ENCODE measurements around the gene ABCG8. TPM values are rescaled to one million over a fixed set of nuclear protein-coding genes. Genes with fewer than 3 reads are reported as not detected.

ABCG8 gene
- total and polyA plus RNA-seq, 2 donors (not counting 3 experiments of a cell fraction or from before 2014, with no cell fraction given), result not detected

GRCh38 chr2:43841949-43842865 is 3.4 kb downstream of the ABCG8 start:
- BruUV-seq (replicated peaks), result no TSS peak
- FAIRE-seq, result no peak
- Histone ChIP-seq H3K4me3 (replicated peaks in 1 of 3; ENCODE audit: insufficient read depth in 1 of 3, low read depth in 1 of 3, low read length in 3 of 3) (no peak overlapping the region), H3K36me3 (ENCODE audit: control insufficient read depth in 2 of 2, extremely low read depth in 1 of 2, insufficient read depth in 2 of 2, low read length in 2 of 2) (no peaks in the 10 kb centered on the region), H3K9me1 (replicated peaks; ENCODE audit: control insufficient read depth, extremely low read depth, insufficient read depth, low read length) (no peaks in the 10 kb centered on the region), H2AFZ (ENCODE audit: low read depth, low read length) (no peak overlapping the region), H3K4me2 (ENCODE audit: insufficient read depth, low read length) (no peak overlapping the region), H4K20me1 (replicated peaks; ENCODE audit: control insufficient read depth, extremely low read depth, insufficient read depth, low read length) (no peaks in the 10 kb centered on the region), H3K27me3 (ENCODE audit: control insufficient read depth in 2 of 2, insufficient read depth in 2 of 2, low read length in 2 of 2) (peaks cover 7 to 8% of the 10 kb centered on the region in 2 experiments), H3K9ac (replicated peaks; ENCODE audit: extremely low read depth, insufficient read depth, low read length) (no peak overlapping the region), H3K9me3 (replicated peaks; ENCODE audit: control insufficient read depth, insufficient read depth, low read length) (no peaks in the 10 kb centered on the region), H3K4me1 (ENCODE audit: control insufficient read depth, extremely low read depth, insufficient read depth, low read length) (no peaks in the 10 kb centered on the region), H3K79me2 (ENCODE audit: control insufficient read depth, insufficient read depth, low read length) (no peaks in the 10 kb centered on the region), H3K27ac (ENCODE audit: insufficient read depth, low read depth, low read length) (no peak overlapping the region)
- no peak for DNase-seq (ENCODE audit: low read depth, low spot score)
- ChIA-PET CTCF (interaction anchor here (0.6 to 1.0 kb wide), 2 partner anchors 8 to 12 kb away, joined by 3 read pairs; no protein-coding TSS in a partner anchor), POLR2A (no interaction called here)
- dilution Hi-C loops (cut with MboI; ENCODE audit: extremely low pct_ligation_motif_present, low sequenced_read_pairs), result no loop called here
- TF ChIP-seq MAX (IDR thresholded peaks at IDR 0.05; ENCODE audit: insufficient read depth, insufficient read length), result no peak
- no peak for TF ChIP-seq POLR2A (IDR thresholded peaks at IDR 0.05; ENCODE audit: low read depth, low read length)
- no peak for TF ChIP-seq JUN (IDR thresholded peaks at IDR 0.05; ENCODE audit: borderline replicate concordance, insufficient read depth, insufficient read length, low read depth)
- intact Hi-C loops (cut with micrococcal nuclease), result no loop called here

- Histone ChIP-seq H3K4me2 (ENCODE audit: insufficient read depth, low read length) (no peak overlapping the region), H2AFZ (ENCODE audit: low read depth, low read length) (no peak overlapping the region), H3K36me3 (ENCODE audit: control insufficient read depth in 2 of 2, extremely low read depth in 1 of 2, insufficient read depth in 2 of 2, low read length in 2 of 2) (no peaks in the 10 kb centered on the region), H3K9me3 (replicated peaks; ENCODE audit: control insufficient read depth, insufficient read depth, low read length) (no peaks in the 10 kb centered on the region), H3K79me2 (ENCODE audit: control insufficient read depth, insufficient read depth, low read length) (no peaks in the 10 kb centered on the region), H4K20me1 (replicated peaks; ENCODE audit: control insufficient read depth, extremely low read depth, insufficient read depth, low read length) (no peaks in the 10 kb centered on the region), H3K27me3 (ENCODE audit: control insufficient read depth in 2 of 2, insufficient read depth in 2 of 2, low read length in 2 of 2) (peaks cover 7 to 8% of the 10 kb centered on the region in 2 experiments), H3K9ac (replicated peaks; ENCODE audit: extremely low read depth, insufficient read depth, low read length) (no peak overlapping the region), H3K4me1 (ENCODE audit: control insufficient read depth, extremely low read depth, insufficient read depth, low read length) (no peaks in the 10 kb centered on the region), H3K27ac (ENCODE audit: insufficient read depth, low read depth, low read length) (no peak overlapping the region), H3K9me1 (replicated peaks; ENCODE audit: control insufficient read depth, extremely low read depth, insufficient read depth, low read length) (no peaks in the 10 kb centered on the region), H3K4me3 (replicated peaks in 1 of 3; ENCODE audit: insufficient read depth in 1 of 3, low read depth in 1 of 3, low read length in 3 of 3) (no peak overlapping the region)
- CTCF ChIA-PET, result no interaction called here
- DNase-seq (ENCODE audit: low read depth, low spot score), result no peak
- POLR2A ChIA-PET, result no interaction called here
- dilution Hi-C loops (cut with MboI; ENCODE audit: extremely low pct_ligation_motif_present, low sequenced_read_pairs) (no loop called here), intact Hi-C loops (cut with micrococcal nuclease) (no loop called here)
- no TSS peak for BruUV-seq (replicated peaks)
- FAIRE-seq, result no peak
- TF ChIP-seq EZH2 (IDR thresholded peaks at IDR 0.05; ENCODE audit: borderline replicate concordance, low read depth, low read length, severe bottlenecking), result no peak
- no peak for TF ChIP-seq POLR2AphosphoS5 (IDR thresholded peaks at IDR 0.05; ENCODE audit: insufficient read depth, low read depth, low read length)
- no peak for TF ChIP-seq GATA2 (IDR thresholded peaks at IDR 0.05; ENCODE audit: insufficient read depth, insufficient read length, low read depth, low read length)
These were observed 4.1 kb downstream of the ABCG8 start for GRCh38 chr2:43842866-43843226.
